Neural cell (in vitro differentiated cells): ENCODE data around the gene GADD45A. TPM values are rescaled to one million over a fixed set of nuclear protein-coding genes. Genes with fewer than 3 reads are reported as not detected.

Source experiments
- H2AFZ ChIP-seq: fragments of 200-600, 300-800 bp; sonication (generic), shearing (Covaris generic); 2 replicates; pipeline ENCODE4 v1.6.0; 2014; ENCODE audit warnings: low read depth, mild to moderate bottlenecking, antibody characterized with exemption, low read length, moderate library complexity
- H3F3A ChIP-seq: fragments of 200-600 bp; shearing (Covaris generic); 2 replicates; pipeline ENCODE4 v1.6.1; 2016; ENCODE audit warnings: mild to moderate bottlenecking, moderate library complexity, mixed read lengths, antibody characterized with exemption, low read length; ENCODE audit not compliant: insufficient read depth, poor library complexity, severe bottlenecking
- H3K27ac ChIP-seq: fragments of 200-600, 300-800 bp; sonication (generic), shearing (Covaris generic); 2 replicates; pipeline ENCODE4 v1.5.1; 2014; ENCODE audit warnings: mild to moderate bottlenecking, low read length, moderate library complexity
- H3K27me3 ChIP-seq: fragments of 300-800, 200-600 bp; sonication (generic), shearing (Covaris generic); 2 replicates; pipeline ENCODE4 v1.6.0; 2014; ENCODE audit warnings: mild to moderate bottlenecking, low read depth, low read length, moderate library complexity; ENCODE audit not compliant: insufficient read depth
- H3K36me3 ChIP-seq: fragments of 300-800, 200-600 bp; sonication (generic), shearing (Covaris generic); 2 replicates; pipeline ENCODE4 v1.5.1; 2014; ENCODE audit warnings: mild to moderate bottlenecking, antibody characterized with exemption, low read length, moderate library complexity; ENCODE audit not compliant: insufficient read depth
- H3K4me2 ChIP-seq: fragments of 300-800, 200-600 bp; sonication (generic), shearing (Covaris generic); 2 replicates; pipeline ENCODE4 v1.6.0; 2014; ENCODE audit warnings: mild to moderate bottlenecking, low read length
- H3K4me3 ChIP-seq: fragments of 300-800, 200-600 bp; sonication (generic), shearing (Covaris generic); 2 replicates; pipeline ENCODE4 v1.5.1; 2014; ENCODE audit warnings: mild to moderate bottlenecking, low read length, moderate library complexity
- H3K79me2 ChIP-seq: fragments of 200-600 bp; shearing (Covaris generic); replicated peaks from 2 replicates; pipeline ENCODE4 v1.6.0; 2014; ENCODE audit warnings: mild to moderate bottlenecking, low read length, moderate library complexity; ENCODE audit not compliant: insufficient read depth
- H3K9ac ChIP-seq: fragments of 300-800, 200-600 bp; sonication (generic), shearing (Covaris generic); 2 replicates; pipeline ENCODE4 v1.6.1; 2016; ENCODE audit warnings: mild to moderate bottlenecking, low read length, mixed read lengths
- H3K9me2 ChIP-seq: fragments of 200-600 bp; shearing (Covaris generic); 2 replicates; pipeline ENCODE4 v1.6.1; 2016; ENCODE audit warnings: mild to moderate bottlenecking, low read length, mixed read lengths; ENCODE audit not compliant: insufficient read depth
- H3K9me3 ChIP-seq: fragments of 200-600, 300-800 bp; sonication (generic), shearing (Covaris generic); 2 replicates; pipeline ENCODE4 v1.6.1; 2016; ENCODE audit warnings: mild to moderate bottlenecking, mixed run types, low read length, moderate library complexity, mixed read lengths
- H4K20me1 ChIP-seq: fragments of 200-600 bp; shearing (Covaris generic); 2 replicates; pipeline ENCODE4 v1.6.1; 2016; ENCODE audit warnings: mild to moderate bottlenecking, mixed run types; ENCODE audit not compliant: insufficient read depth
- EP300 ChIP-seq: fragments of 450-650 bp; conservative IDR thresholded peaks from 2 replicates; pipeline ENCODE4 v1.6.1; 2014; ENCODE audit warnings: antibody characterized with exemption, mild to moderate bottlenecking, moderate library complexity; ENCODE audit not compliant: poor library complexity, severe bottlenecking
- EZH2 ChIP-seq: fragments of 200-600, 300-800 bp; shearing (Covaris generic), sonication (generic); IDR thresholded peaks from 2 replicates; pipeline ENCODE4 v1.6.1; 2014; ENCODE audit warnings: antibody characterized with exemption, low read length, borderline replicate concordance, mild to moderate bottlenecking; ENCODE audit not compliant: insufficient read depth, poor library complexity, severe bottlenecking
- MXI1 ChIP-seq: fragments of 450-650 bp; conservative IDR thresholded peaks from 2 replicates; pipeline ENCODE4 v1.6.1; 2014; ENCODE audit warnings: antibody characterized with exemption, mild to moderate bottlenecking; ENCODE audit not compliant: poor library complexity, severe bottlenecking
- POLR2AphosphoS5 ChIP-seq: IDR thresholded peaks from 2 replicates; pipeline ENCODE4 v1.6.1; 2012
- RAD21 ChIP-seq: fragments of 450-650 bp; conservative IDR thresholded peaks from 2 replicates; pipeline ENCODE4 v1.6.1; 2014; ENCODE audit warnings: antibody characterized with exemption, mild to moderate bottlenecking, moderate library complexity
- REST ChIP-seq: IDR thresholded peaks from 2 replicates; pipeline ENCODE4 v1.6.1; 2012; ENCODE audit warnings: borderline replicate concordance
- SMC3 ChIP-seq: fragments of 450-650 bp; conservative IDR thresholded peaks from 2 replicates; pipeline ENCODE4 v1.6.1; 2014; ENCODE audit warnings: antibody characterized with exemption, mild to moderate bottlenecking, moderate library complexity; ENCODE audit not compliant: poor library complexity
- polyA plus RNA-seq: library from polyadenylated mRNA; depleted of rRNA; stranded (reverse); fragments of >200 nt; gene quantifications from 2 replicates; pipeline ENCODE4 v1.2.3, GENCODE V29; 2014
- TF ChIP-seq, protein P1 (sequence below): fragments of 450-650 bp; IDR thresholded peaks from 2 replicates; pipeline ENCODE4 v1.5.1; 2014; ENCODE audit warnings: antibody characterized with exemption, mild to moderate bottlenecking, moderate library complexity; ENCODE audit not compliant: poor library complexity, severe bottlenecking

GADD45A gene
- polyA plus RNA-seq, 1 donor from 2014 or later: 13.7 TPM

GRCh38 chr1:67668660-67669059 lies 16.3 kb upstream of the GADD45A start:
- Histone ChIP-seq H3K9me2 (no peaks in the 10 kb centered on the region), H3K79me2 (no peaks in the 10 kb centered on the region), H4K20me1 (no peaks in the 10 kb centered on the region), H3K27ac (no peak overlapping the region), H3K27me3 (no peaks in the 10 kb centered on the region), H3K36me3 (no peaks in the 10 kb centered on the region), H3F3A (no peaks in the 10 kb centered on the region), H3K9me3 (no peaks in the 10 kb centered on the region), H2AFZ (no peak overlapping the region), H3K9ac (no peak overlapping the region), H3K4me2 (no peak overlapping the region), H3K4me3 (no peak overlapping the region)
- TF ChIP-seq POLR2AphosphoS5: no peak

DNA sequence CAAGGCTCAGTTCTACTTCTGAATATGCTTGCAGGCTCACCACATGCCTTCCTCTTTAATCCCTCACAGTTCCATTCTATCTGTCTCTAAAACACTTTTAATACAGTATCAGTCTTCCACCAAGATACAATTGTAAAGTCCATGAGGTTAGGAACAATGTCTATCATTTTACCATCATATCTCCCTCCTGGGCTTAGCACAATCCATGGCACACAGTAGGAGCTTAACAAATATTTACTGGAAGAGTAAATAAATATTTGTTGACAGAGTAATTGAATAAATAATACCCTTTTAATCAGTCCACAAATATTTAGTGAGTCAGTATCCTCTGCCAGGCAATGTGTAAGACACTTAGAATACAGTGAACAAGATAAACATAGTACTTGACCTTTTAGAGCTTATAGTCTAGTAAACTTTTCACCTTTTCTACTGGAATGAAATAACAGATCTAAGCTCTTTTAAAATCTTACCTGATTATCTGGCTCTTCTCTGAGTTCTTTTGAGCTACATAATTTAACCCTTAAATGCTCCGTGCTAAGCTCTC lies 12.7 kb upstream of the GADD45A start:
- TF ChIP-seq, protein P1, sequence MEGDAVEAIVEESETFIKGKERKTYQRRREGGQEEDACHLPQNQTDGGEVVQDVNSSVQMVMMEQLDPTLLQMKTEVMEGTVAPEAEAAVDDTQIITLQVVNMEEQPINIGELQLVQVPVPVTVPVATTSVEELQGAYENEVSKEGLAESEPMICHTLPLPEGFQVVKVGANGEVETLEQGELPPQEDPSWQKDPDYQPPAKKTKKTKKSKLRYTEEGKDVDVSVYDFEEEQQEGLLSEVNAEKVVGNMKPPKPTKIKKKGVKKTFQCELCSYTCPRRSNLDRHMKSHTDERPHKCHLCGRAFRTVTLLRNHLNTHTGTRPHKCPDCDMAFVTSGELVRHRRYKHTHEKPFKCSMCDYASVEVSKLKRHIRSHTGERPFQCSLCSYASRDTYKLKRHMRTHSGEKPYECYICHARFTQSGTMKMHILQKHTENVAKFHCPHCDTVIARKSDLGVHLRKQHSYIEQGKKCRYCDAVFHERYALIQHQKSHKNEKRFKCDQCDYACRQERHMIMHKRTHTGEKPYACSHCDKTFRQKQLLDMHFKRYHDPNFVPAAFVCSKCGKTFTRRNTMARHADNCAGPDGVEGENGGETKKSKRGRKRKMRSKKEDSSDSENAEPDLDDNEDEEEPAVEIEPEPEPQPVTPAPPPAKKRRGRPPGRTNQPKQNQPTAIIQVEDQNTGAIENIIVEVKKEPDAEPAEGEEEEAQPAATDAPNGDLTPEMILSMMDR: no peak
- TF ChIP-seq EZH2 (no peak), SMC3 (no peak), POLR2AphosphoS5 (no peak), EP300 (no peak), MXI1 (no peak), RAD21 (no peak), REST (no peak)
- H4K20me1 ChIP-seq: no peaks in the 10 kb centered on the region

More for the DNA sequence above, 12.7 kb upstream of the GADD45A start:
- Histone ChIP-seq H3K4me2 (no peak overlapping the region), H3K9ac (no peak overlapping the region), H3K27ac (no peak overlapping the region), H3K27me3 (no peaks in the 10 kb centered on the region), H3F3A (no peaks in the 10 kb centered on the region), H3K36me3 (no peaks in the 10 kb centered on the region), H3K4me3 (no peak overlapping the region), H3K9me3 (no peaks in the 10 kb centered on the region), H3K9me2 (no peaks in the 10 kb centered on the region), H3K79me2 (no peaks in the 10 kb centered on the region), H2AFZ (no peak overlapping the region)
